GM13977 (cell line): ENCODE measurements around the gene PRCC.

Experiments
- DNase-seq: peaks from one replicate; pipeline ENCODE4 v3.0.0; 2012; ENCODE audit warnings: low spot score
- in situ Hi-C: fragments of 300-500 bp; cut with MboI; formaldehyde crosslinking; loops from one replicate; pipeline ENCODE4 v1.12.0; 2022; ENCODE audit warnings: low sequenced_read_pairs, low pct_unique_long_range_greater_than_20kb, mixed read lengths, inconsistent platforms; ENCODE audit not compliant: unreplicated experiment
- TF ChIP-seq, protein P1 (sequence below): IDR thresholded peaks from 2 replicates; pipeline ENCODE4 v1.5.1; 2012; ENCODE audit warnings: mild to moderate bottlenecking, control low read depth; ENCODE audit not compliant: insufficient read depth; ENCODE audit errors: extremely low read depth, missing control alignments

Gene PRCC

DNA sequence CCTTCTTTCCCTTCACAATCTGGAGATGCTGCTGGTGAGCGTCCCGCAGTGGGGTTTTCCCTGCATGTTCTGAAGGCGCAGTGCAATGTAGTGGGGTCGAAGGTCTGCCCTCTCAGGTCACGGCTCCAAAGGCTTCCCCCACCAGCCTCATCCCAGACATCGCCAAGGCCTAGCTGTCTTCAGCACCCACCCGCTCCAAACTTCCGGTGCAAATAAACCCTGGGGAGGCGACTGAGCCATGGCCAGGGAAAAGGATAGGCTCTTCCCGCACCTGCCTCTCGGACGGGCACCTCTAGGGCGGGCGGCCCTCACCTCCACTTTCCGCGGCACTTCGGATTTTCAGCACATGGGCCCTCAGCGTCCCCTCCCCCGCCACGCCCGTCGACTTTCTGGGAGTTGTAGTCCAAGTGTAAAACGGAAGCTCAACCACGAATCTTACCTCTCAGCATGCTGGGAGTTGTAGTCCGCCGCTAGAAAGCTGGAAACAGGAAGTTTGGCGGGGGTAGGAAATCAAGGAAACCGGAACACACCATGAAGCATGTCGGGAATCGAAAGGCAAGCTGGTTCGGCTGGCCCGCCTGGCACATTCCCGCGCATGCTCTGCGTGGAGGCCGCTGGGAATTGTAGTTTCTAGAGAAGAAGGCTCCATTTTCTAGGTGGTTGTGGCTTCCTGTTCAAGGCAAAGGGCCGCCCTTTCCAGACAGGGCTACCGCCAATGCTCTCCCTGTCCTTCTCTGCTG is 26.4 kb upstream of the PRCC start, which contains the start of gene MRPL24:
MRPL24 (minus strand) TSS at position 348 of the 740 bp plus-strand sequence. CDS start 2,384 bp downstream, outside the sequence.
- in situ Hi-C loops: no loop called here
- TF ChIP-seq, protein P1, sequence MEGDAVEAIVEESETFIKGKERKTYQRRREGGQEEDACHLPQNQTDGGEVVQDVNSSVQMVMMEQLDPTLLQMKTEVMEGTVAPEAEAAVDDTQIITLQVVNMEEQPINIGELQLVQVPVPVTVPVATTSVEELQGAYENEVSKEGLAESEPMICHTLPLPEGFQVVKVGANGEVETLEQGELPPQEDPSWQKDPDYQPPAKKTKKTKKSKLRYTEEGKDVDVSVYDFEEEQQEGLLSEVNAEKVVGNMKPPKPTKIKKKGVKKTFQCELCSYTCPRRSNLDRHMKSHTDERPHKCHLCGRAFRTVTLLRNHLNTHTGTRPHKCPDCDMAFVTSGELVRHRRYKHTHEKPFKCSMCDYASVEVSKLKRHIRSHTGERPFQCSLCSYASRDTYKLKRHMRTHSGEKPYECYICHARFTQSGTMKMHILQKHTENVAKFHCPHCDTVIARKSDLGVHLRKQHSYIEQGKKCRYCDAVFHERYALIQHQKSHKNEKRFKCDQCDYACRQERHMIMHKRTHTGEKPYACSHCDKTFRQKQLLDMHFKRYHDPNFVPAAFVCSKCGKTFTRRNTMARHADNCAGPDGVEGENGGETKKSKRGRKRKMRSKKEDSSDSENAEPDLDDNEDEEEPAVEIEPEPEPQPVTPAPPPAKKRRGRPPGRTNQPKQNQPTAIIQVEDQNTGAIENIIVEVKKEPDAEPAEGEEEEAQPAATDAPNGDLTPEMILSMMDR: no peak
- peak; percentile 93 for DNase-seq

DNA sequence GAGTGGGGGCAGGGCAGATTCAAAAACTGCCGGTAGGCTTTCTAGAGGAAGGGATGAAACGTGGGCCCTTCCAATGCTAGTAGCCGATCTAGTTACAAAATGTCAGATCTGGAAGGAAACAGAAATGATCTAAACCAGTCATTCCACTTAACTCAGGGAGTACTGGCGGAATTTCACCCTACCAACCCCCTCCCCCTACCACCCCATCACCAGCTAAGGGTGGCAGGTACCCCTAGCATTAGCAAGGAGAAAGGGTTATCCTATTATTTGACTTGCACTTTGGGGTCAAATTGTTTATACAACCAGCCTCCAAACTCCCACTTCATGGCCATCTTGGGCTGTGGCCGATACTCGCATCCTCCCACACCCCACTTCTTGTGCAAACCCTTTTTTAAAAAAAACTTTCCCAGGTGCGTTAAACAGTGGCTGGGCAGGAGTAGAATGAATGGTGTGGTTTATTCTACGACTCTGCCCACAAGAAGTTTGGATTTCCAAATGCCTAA is 25.8 kb upstream of the PRCC start:
- DNase-seq: no peak
- in situ Hi-C loops: no loop called here
- TF ChIP-seq, protein P1: no peak

- no peak for DNase-seq
- TF ChIP-seq, protein P1: no peak
- in situ Hi-C loops: no loop called here
Observed at GRCh38 chr1:156742017-156742416, 25.3 kb upstream of the PRCC start.

- DNase-seq: no peak
- TF ChIP-seq, protein P1: no peak
- in situ Hi-C loops: no loop called here
Observed at GRCh38 chr1:156742801-156743200, 24.5 kb upstream of the PRCC start.

DNA sequence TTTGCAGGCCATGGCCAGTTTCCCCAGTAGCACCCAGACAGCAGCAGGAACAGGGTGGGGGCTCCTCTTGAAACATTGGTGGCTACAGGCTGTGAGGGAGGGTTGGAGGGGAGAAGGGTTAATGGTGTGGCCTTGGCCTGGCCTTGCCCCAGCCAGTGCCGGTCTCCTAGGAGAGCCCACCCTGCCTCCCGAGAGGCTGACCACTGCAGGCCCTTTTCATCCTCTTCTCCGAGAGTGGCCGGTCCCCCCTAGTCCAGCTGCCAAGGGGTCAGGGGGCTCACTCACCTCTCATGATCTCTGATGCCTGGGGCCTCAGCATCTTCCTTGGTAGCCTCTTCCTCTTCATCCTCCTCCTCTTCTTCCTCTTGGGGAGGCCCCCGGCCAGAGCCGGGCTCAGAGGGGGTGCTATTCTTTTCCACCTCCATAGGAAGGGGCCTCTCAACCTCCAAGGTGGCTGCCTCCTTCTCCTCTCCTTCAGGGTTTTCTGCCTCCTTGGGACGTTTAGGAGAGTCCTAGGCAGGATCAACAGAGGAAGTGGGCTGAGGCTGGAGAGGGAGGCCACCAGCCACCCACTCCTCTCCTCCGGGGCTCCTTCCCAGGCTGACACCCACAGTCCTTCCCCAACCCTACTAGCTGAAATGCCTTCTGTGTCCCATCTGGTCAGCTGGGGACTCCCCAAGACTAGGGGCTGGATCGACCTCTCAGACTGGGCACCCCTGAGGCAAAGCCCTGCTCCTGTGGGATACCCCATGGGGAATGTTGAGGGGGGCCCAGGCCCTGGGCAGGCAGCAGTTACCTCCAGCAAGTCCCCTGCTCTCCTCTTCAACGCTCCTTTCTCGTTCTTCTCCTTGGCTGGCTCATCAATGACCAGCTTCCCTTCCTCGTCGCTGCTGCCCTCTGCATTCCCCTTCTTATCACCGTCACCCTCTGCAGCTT is 23.7 kb upstream of the PRCC start:
- in situ Hi-C loops: no loop called here
- DNase-seq: no peak
- TF ChIP-seq, protein P1: no peak

- no peak for DNase-seq
- TF ChIP-seq, protein P1: no peak
- in situ Hi-C loops: no loop called here
Observed at GRCh38 chr1:156744344-156744743, 23.0 kb upstream of the PRCC start.
